Measurements from ENCODE around the gene SLC41A2. TPM values are rescaled to one million over a fixed set of nuclear protein-coding genes. Genes with fewer than 3 reads are reported as not detected.

Gene SLC41A2
- total and polyA plus RNA-seq, 2 of the 4 experiments (the other 2 are of a cell fraction), result 1.5 to 6.8 TPM

- no peak overlapping the region for H2AK9ac ChIP-seq (replicated peaks; ENCODE audit: low read depth, low read length, poor library complexity)
- no TSS peak for BruUV-seq (replicated peaks)
- H4K20me1 ChIP-seq (ENCODE audit: insufficient read depth, low read length), result no peaks in the 10 kb centered on the region
- H4K91ac ChIP-seq (ENCODE audit: insufficient read depth, low read depth, low read length), result no peak overlapping the region
- ChIA-PET CTCF (interaction anchor here (0.9 kb wide), 1 partner anchor 8 kb away, joined by 3 read pairs; no protein-coding TSS in a partner anchor), POLR2A (ENCODE audit: unreplicated experiment) (no interaction called here)
- H3K4me3 ChIP-seq (ENCODE audit: insufficient read depth, low read depth, low read length), result no peak overlapping the region
- in situ Hi-C loops (cut with MboI; ENCODE audit: low sequenced_read_pairs), result no loop called here
- H4K5ac ChIP-seq (ENCODE audit: low read depth, low read length), result no peak overlapping the region
- no peaks in the 10 kb centered on the region; the same call in 1 of the 2 replicates for H3K4me1 ChIP-seq (ENCODE audit: control insufficient read depth, insufficient read depth, low read length)
- H3K36me3 ChIP-seq (ENCODE audit: control insufficient read depth, insufficient read depth, low read length), result no peaks in the 10 kb centered on the region
- H2AK5ac ChIP-seq (ENCODE audit: low read depth, low read length), result no peak overlapping the region
- H3K27ac ChIP-seq (ENCODE audit: insufficient read depth, low read length), result no peak overlapping the region
- no peak overlapping the region for H4K8ac ChIP-seq (ENCODE audit: low read depth in 2 of 2, low read length in 2 of 2)
- H2BK20ac ChIP-seq (ENCODE audit: low read depth, low read length), result no peak overlapping the region
- DNase-seq (no peak), ATAC-seq (ENCODE audit: low read depth) (no peak)
- no peak overlapping the region for H2BK120ac ChIP-seq (ENCODE audit: low read depth, low read length)
- 80% methylated on average over 1 of the region's 2 CpGs; no CpG with 5 or more reads in 1 of the 2 experiments for WGBS, 2 experiments (ENCODE audit: extremely low coverage in 2 of 2, insufficient read length in 1 of 2)
- no peaks in the 10 kb centered on the region for H3K27me3 ChIP-seq (ENCODE audit: control insufficient read depth, insufficient read depth, low read length)
- H3K56ac ChIP-seq (ENCODE audit: extremely low read depth, insufficient read depth, low read length), result no peak overlapping the region
- no peak overlapping the region for H3K4ac ChIP-seq (ENCODE audit: low read depth, low read length)
- no peak overlapping the region for H3K23ac ChIP-seq (ENCODE audit: low read depth, low read length)
- no peak overlapping the region for H3K18ac ChIP-seq (ENCODE audit: low read depth, low read length)
- no peaks in the 10 kb centered on the region for H3K9me3 ChIP-seq (ENCODE audit: control insufficient read depth, insufficient read depth, low read length)
- H3K9ac ChIP-seq (ENCODE audit: low read depth, low read length), result no peak overlapping the region
- H3K4me2 ChIP-seq (ENCODE audit: low read depth, low read length), result no peak overlapping the region
- dilution Hi-C loops (cut with HindIII; ENCODE audit: low sequenced_read_pairs, unreplicated experiment), result no loop called here
- H3K9me1 ChIP-seq (ENCODE audit: insufficient read depth, low read length), result no peaks in the 10 kb centered on the region
- intact Hi-C loops (cut with micrococcal nuclease), result no loop called here
- no peak overlapping the region for H2BK15ac ChIP-seq (ENCODE audit: low read depth, low read length)
- H3K14ac ChIP-seq (replicated peaks; ENCODE audit: low read depth, low read length), result no peak overlapping the region
- no peak overlapping the region for H2BK5ac ChIP-seq (ENCODE audit: low read depth, low read length, poor library complexity, severe bottlenecking)
- no peak for TF ChIP-seq RCOR1 (IDR thresholded peaks at IDR 0.05; ENCODE audit: insufficient replicate concordance, low read length)
- TF ChIP-seq CTCF (conservative IDR thresholded peaks at IDR 0.05; ENCODE audit: low read depth, low read length), result no peak
- no peak for TF ChIP-seq USF2 (IDR thresholded peaks at IDR 0.05; ENCODE audit: low read depth, low read length)
- TF ChIP-seq RAD21 (IDR thresholded peaks at IDR 0.05; ENCODE audit: low read length), result no peak
- no peak for TF ChIP-seq POLR2A (IDR thresholded peaks at IDR 0.05; ENCODE audit: low read depth, low read length)
- TF ChIP-seq RFX5 (IDR thresholded peaks at IDR 0.05; ENCODE audit: low read depth, low read length), result no peak
- TF ChIP-seq FOS (IDR thresholded peaks at IDR 0.05; ENCODE audit: low read depth, low read length), result no peak
- no peak for TF ChIP-seq MXI1 (IDR thresholded peaks at IDR 0.05; ENCODE audit: borderline replicate concordance, low read depth, low read length)
- no peak for TF ChIP-seq NFE2L2 (IDR thresholded peaks at IDR 0.05; ENCODE audit: low read depth, low read length)
- no peak for TF ChIP-seq ELK1 (IDR thresholded peaks at IDR 0.05; ENCODE audit: borderline replicate concordance, low read depth, low read length)
- no peak for TF ChIP-seq CEBPB (IDR thresholded peaks at IDR 0.05; ENCODE audit: low read depth, low read length)
- TF ChIP-seq SMC3 (IDR thresholded peaks at IDR 0.05; ENCODE audit: low read depth, low read length), result no peak
- TF ChIP-seq MAFK (IDR thresholded peaks at IDR 0.05; ENCODE audit: low read depth, low read length), result no peak
- no peaks in the 10 kb centered on the region; a peak in 1 of 4 replicates for H3K79me1 ChIP-seq (ENCODE audit: low read depth in 1 of 2, low read length in 2 of 2)
- no peak overlapping the region for H2AFZ ChIP-seq (replicated peaks; ENCODE audit: low read length, poor library complexity)
Observed at GRCh38 chr12:104929368-104929767, 28.7 kb downstream of the SLC41A2 start.
